ENCODE measurements around the gene TRIM65.

The TRIM65 gene

GRCh38 chr17:75876190-75876937 is 20.4 kb downstream of the TRIM65 start:
- no peaks in the 10 kb centered on the region for H3K9me3 ChIP-seq (ENCODE audit: control insufficient read depth, low read length)
- H2BK12ac ChIP-seq (ENCODE audit: low read length in 2 of 2), result peak overlapping the region; percentile 88 to 96
- H2BK120ac ChIP-seq (ENCODE audit: low read depth, low read length), result peak overlapping the region; percentile 42

GRCh38 chr17:75875940-75876189 is 20.9 kb downstream of the TRIM65 start:
- Histone ChIP-seq H3K14ac (ENCODE audit: low read length in 2 of 2) (peak overlapping the region in 1 of 2 experiments; percentile 76), H2BK5ac (ENCODE audit: low read depth, low read length, poor library complexity, severe bottlenecking) (no peak overlapping the region), H2BK120ac (ENCODE audit: low read depth, low read length) (no peak overlapping the region), H2AFZ (ENCODE audit: low read depth, low read length) (no peak overlapping the region), H3K4me2 (ENCODE audit: low read length, poor library complexity, severe bottlenecking) (peak overlapping the region; percentile 8), H3K36me3 (ENCODE audit: control insufficient read depth in 1 of 2, insufficient read depth in 2 of 2, low read depth in 1 of 2, low read length in 2 of 2) (peaks cover 23 to 25% of the 10 kb centered on the region in 2 experiments), H3K18ac (ENCODE audit: low read depth in 1 of 2, low read length in 2 of 2) (peak overlapping the region; percentile 92 to 94), H4K8ac (ENCODE audit: low read length) (no peak overlapping the region), H3K27ac (ENCODE audit: low read length, poor library complexity, severe bottlenecking) (no peak overlapping the region), H3K79me1 (replicated peaks; ENCODE audit: low read length, poor library complexity, severe bottlenecking) (peaks cover 10% of the 10 kb centered on the region), H4K91ac (ENCODE audit: low read length) (peak overlapping the region; percentile 20), H3K4me1 (ENCODE audit: control insufficient read depth, insufficient read depth, low read depth, low read length) (peaks cover 52% of the 10 kb centered on the region), H3K23ac (ENCODE audit: low read length in 2 of 2) (no peak overlapping the region), H3K4ac (ENCODE audit: low read depth in 1 of 2, low read length in 2 of 2) (peak overlapping the region in 1 of 2 experiments; percentile 95), H2BK12ac (ENCODE audit: low read length in 2 of 2) (peak overlapping the region; percentile 20 to 96), H3K9ac (ENCODE audit: low read length) (peak overlapping the region; percentile 98), H3K27me3 (ENCODE audit: control insufficient read depth in 1 of 2, insufficient read depth in 1 of 2, low read length in 2 of 2) (no peaks in the 10 kb centered on the region), H2AK5ac (ENCODE audit: low read length, severe bottlenecking) (peak overlapping the region; percentile 27), H2BK15ac (ENCODE audit: low read depth, poor library complexity, severe bottlenecking) (no peak overlapping the region), H3K4me3 (ENCODE audit: insufficient read depth in 1 of 2, low read depth in 1 of 2, low read length in 2 of 2) (peak overlapping the region in 1 of 2 experiments; percentile 92), H3K9me3 (ENCODE audit: control insufficient read depth, low read length) (no peaks in the 10 kb centered on the region)
- 95% methylated on average over 5 of the region's 5 CpGs for WGBS
- no peak for DNase-seq

More at GRCh38 chr17:75876190-75876937, 20.4 kb downstream of the TRIM65 start:
- peak overlapping the region; percentile 92 to 95 for H3K4ac ChIP-seq (ENCODE audit: low read depth in 1 of 2, low read length in 2 of 2)
- 62% methylated on average over 26 of the region's 26 CpGs for WGBS
- H3K27me3 ChIP-seq (ENCODE audit: control insufficient read depth in 1 of 2, insufficient read depth in 1 of 2, low read length in 2 of 2), result peaks cover 0 to 1% of the 10 kb centered on the region in 2 experiments
- H3K4me3 ChIP-seq (ENCODE audit: insufficient read depth in 1 of 2, low read depth in 1 of 2, low read length in 2 of 2), result peak overlapping the region in 1 of 2 experiments; percentile 92
- peaks cover 10% of the 10 kb centered on the region for H3K79me1 ChIP-seq (replicated peaks; ENCODE audit: low read length, poor library complexity, severe bottlenecking)
- DNase-seq, result peak; percentile 18
- peak overlapping the region; percentile 63 for H2AK5ac ChIP-seq (ENCODE audit: low read length, severe bottlenecking)
- H3K27ac ChIP-seq (ENCODE audit: low read length, poor library complexity, severe bottlenecking), result peak overlapping the region; percentile 61
- H3K18ac ChIP-seq (ENCODE audit: low read depth in 1 of 2, low read length in 2 of 2), result peak overlapping the region; percentile 92 to 94
- peaks cover 23 to 25% of the 10 kb centered on the region in 2 experiments for H3K36me3 ChIP-seq (ENCODE audit: control insufficient read depth in 1 of 2, insufficient read depth in 2 of 2, low read depth in 1 of 2, low read length in 2 of 2)
- H2BK15ac ChIP-seq (ENCODE audit: low read depth, poor library complexity, severe bottlenecking), result peak overlapping the region; percentile 26
- H2BK5ac ChIP-seq (ENCODE audit: low read depth, low read length, poor library complexity, severe bottlenecking), result no peak overlapping the region
- H3K4me1 ChIP-seq (ENCODE audit: control insufficient read depth, insufficient read depth, low read depth, low read length), result peaks cover 51% of the 10 kb centered on the region
- H2AFZ ChIP-seq (ENCODE audit: low read depth, low read length), result no peak overlapping the region
- peak overlapping the region; percentile 98 for H3K9ac ChIP-seq (ENCODE audit: low read length)
- H4K91ac ChIP-seq (ENCODE audit: low read length), result peak overlapping the region; percentile 95
- peak overlapping the region; percentile 36 for H3K4me2 ChIP-seq (ENCODE audit: low read length, poor library complexity, severe bottlenecking)
- peak overlapping the region; percentile 74 for H4K8ac ChIP-seq (ENCODE audit: low read length)
- peak overlapping the region in 1 of 2 experiments; percentile 93 for H3K14ac ChIP-seq (ENCODE audit: low read length in 2 of 2)
- peak overlapping the region in 1 of 2 experiments; percentile 6 for H3K23ac ChIP-seq (ENCODE audit: low read length in 2 of 2)

- 88% methylated on average over 17 of the region's 18 CpGs for WGBS
Measured at GRCh38 chr17:75875182-75875939, 21.4 kb downstream of the TRIM65 start.

More at GRCh38 chr17:75875182-75875939, 21.4 kb downstream of the TRIM65 start:
- Histone ChIP-seq H3K9me3 (ENCODE audit: control insufficient read depth, low read length) (no peaks in the 10 kb centered on the region), H2BK15ac (ENCODE audit: low read depth, poor library complexity, severe bottlenecking) (no peak overlapping the region), H3K9ac (ENCODE audit: low read length) (peak overlapping the region; percentile 98), H3K4me2 (ENCODE audit: low read length, poor library complexity, severe bottlenecking) (no peak overlapping the region), H4K91ac (ENCODE audit: low read length) (peak overlapping the region; percentile 44), H3K18ac (ENCODE audit: low read depth in 1 of 2, low read length in 2 of 2) (peak overlapping the region; percentile 92 to 94), H2AK5ac (ENCODE audit: low read length, severe bottlenecking) (peak overlapping the region; percentile 43), H2BK5ac (ENCODE audit: low read depth, low read length, poor library complexity, severe bottlenecking) (no peak overlapping the region), H3K36me3 (ENCODE audit: control insufficient read depth in 1 of 2, insufficient read depth in 2 of 2, low read depth in 1 of 2, low read length in 2 of 2) (peaks cover 23 to 25% of the 10 kb centered on the region in 2 experiments), H2BK120ac (ENCODE audit: low read depth, low read length) (no peak overlapping the region), H3K23ac (ENCODE audit: low read length in 2 of 2) (no peak overlapping the region), H2AFZ (ENCODE audit: low read depth, low read length) (no peak overlapping the region), H3K27ac (ENCODE audit: low read length, poor library complexity, severe bottlenecking) (no peak overlapping the region), H3K4me1 (ENCODE audit: control insufficient read depth, insufficient read depth, low read depth, low read length) (peaks cover 54% of the 10 kb centered on the region), H4K8ac (ENCODE audit: low read length) (no peak overlapping the region), H3K4me3 (ENCODE audit: insufficient read depth in 1 of 2, low read depth in 1 of 2, low read length in 2 of 2) (peak overlapping the region in 1 of 2 experiments; percentile 92), H3K27me3 (ENCODE audit: control insufficient read depth in 1 of 2, insufficient read depth in 1 of 2, low read length in 2 of 2) (no peaks in the 10 kb centered on the region), H2BK12ac (ENCODE audit: low read length in 2 of 2) (peak overlapping the region in 1 of 2 experiments; percentile 96), H3K79me1 (replicated peaks; ENCODE audit: low read length, poor library complexity, severe bottlenecking) (peaks cover 10% of the 10 kb centered on the region), H3K4ac (ENCODE audit: low read depth in 1 of 2, low read length in 2 of 2) (peak overlapping the region in 1 of 2 experiments; percentile 95), H3K14ac (ENCODE audit: low read length in 2 of 2) (peak overlapping the region in 1 of 2 experiments; percentile 76)
- DNase-seq, result no peak
